ENCODE measurements around the gene KANK3.

DNA sequence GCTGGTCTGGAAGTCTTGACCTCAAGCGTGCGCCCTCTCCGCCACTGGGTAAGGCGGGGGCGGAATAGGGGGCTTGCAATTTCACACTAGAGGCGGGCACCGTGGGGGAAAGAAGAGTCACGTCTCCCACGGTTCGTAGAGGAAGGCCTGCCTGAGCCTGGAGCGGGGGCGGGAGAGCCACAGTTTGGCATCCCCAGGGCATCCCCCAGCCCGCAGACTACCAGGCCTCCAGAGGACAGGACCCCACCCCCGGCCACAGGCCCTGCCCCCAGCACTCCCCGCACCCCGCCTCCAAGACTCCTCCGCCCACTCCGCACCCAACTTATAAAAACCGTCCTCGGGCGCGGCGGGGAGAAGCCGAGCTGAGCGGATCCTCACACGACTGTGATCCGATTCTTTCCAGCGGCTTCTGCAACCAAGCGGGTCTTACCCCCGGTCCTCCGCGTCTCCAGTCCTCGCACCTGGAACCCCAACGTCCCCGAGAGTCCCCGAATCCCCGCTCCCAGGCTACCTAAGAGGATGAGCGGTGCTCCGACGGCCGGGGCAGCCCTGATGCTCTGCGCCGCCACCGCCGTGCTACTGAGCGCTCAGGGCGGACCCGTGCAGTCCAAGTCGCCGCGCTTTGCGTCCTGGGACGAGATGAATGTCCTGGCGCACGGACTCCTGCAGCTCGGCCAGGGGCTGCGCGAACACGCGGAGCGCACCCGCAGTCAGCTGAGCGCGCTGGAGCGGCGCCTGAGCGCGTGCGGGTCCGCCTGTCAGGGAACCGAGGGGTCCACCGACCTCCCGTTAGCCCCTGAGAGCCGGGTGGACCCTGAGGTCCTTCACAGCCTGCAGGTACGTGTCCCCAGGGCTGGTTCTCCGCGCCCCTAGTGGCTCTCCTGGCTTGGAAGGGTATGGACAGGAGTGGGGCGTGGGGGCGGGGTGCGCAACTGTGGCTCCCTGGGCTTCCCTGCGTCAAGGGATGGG, 21.0 kb upstream of the KANK3 start, which contains the start of gene ANGPTL4:
- TF ChIP-seq, protein P1, sequence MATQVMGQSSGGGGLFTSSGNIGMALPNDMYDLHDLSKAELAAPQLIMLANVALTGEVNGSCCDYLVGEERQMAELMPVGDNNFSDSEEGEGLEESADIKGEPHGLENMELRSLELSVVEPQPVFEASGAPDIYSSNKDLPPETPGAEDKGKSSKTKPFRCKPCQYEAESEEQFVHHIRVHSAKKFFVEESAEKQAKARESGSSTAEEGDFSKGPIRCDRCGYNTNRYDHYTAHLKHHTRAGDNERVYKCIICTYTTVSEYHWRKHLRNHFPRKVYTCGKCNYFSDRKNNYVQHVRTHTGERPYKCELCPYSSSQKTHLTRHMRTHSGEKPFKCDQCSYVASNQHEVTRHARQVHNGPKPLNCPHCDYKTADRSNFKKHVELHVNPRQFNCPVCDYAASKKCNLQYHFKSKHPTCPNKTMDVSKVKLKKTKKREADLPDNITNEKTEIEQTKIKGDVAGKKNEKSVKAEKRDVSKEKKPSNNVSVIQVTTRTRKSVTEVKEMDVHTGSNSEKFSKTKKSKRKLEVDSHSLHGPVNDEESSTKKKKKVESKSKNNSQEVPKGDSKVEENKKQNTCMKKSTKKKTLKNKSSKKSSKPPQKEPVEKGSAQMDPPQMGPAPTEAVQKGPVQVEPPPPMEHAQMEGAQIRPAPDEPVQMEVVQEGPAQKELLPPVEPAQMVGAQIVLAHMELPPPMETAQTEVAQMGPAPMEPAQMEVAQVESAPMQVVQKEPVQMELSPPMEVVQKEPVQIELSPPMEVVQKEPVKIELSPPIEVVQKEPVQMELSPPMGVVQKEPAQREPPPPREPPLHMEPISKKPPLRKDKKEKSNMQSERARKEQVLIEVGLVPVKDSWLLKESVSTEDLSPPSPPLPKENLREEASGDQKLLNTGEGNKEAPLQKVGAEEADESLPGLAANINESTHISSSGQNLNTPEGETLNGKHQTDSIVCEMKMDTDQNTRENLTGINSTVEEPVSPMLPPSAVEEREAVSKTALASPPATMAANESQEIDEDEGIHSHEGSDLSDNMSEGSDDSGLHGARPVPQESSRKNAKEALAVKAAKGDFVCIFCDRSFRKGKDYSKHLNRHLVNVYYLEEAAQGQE (IDR thresholded peaks at IDR 0.05; ENCODE audit: insufficient read depth in 1 of 2, low read depth in 2 of 2, low read length in 2 of 2): no peak
- TF ChIP-seq TAF1 (IDR thresholded peaks at IDR 0.05; ENCODE audit: borderline replicate concordance, insufficient read depth, low read length) (no peak), SIN3A (IDR thresholded peaks at IDR 0.05; ENCODE audit: borderline replicate concordance, insufficient read depth, low read length) (no peak)
